ENCODE data around the gene TTLL7. TPM values are rescaled to one million over a fixed set of nuclear protein-coding genes. Genes with fewer than 3 reads are reported as not detected.

Gene TTLL7
- total and polyA plus RNA-seq, 10 donors = 0.59 to 4.8 (median 3.0) TPM

DNA sequence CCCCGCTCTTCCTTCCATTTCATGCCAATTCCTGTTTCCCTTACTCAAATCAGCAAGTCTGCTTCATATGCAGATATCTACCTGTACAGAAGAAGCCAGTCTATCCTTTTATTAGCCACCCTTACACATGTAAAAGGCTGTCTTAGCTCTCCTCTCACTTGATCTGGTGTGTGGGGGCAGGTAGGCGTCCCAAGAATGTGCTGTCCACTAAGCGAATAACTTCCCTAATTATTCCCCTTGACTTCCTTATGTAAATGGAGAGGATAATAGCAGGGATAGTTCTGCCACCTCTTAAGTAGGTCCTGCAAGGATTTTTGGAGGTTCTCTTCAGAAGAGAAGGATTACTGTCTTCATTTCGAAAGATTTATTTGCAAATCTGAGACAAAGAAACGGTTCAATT lies 160.4 kb downstream of the TTLL7 start:
- DNase-seq = no peak
- no peaks in the 10 kb centered on the region for H3K36me3 ChIP-seq

GRCh38 chr1:83836543-83836942 lies 162.4 kb downstream of the TTLL7 start:
- Histone ChIP-seq H3K27ac (no peak overlapping the region), H3K36me3 (no peaks in the 10 kb centered on the region), H3K4me3 (no peak overlapping the region), H3K9me3 (no peaks in the 10 kb centered on the region), H3K27me3 (replicated peaks in 1 of 7) (no peaks in the 10 kb centered on the region), H3K4me1 (no peaks in the 10 kb centered on the region)
- intact Hi-C loops (cut with DNase I; ENCODE audit: low total_unique reads) = no loop called here
- 60 to 74% (median 66%) methylated on average over 2 of the region's 2 CpGs for WGBS, 5 donors
- no peak for TF ChIP-seq POLR2AphosphoS5 (IDR thresholded peaks at IDR 0.05)
- TF ChIP-seq CTCF (IDR thresholded peaks at IDR 0.05 in 8 of 11, conservative IDR thresholded peaks at IDR 0.05 in 3 of 11) = no peak
- no peak for TF ChIP-seq POLR2A (IDR thresholded peaks at IDR 0.05)
- DNase-seq = no peak

More for the DNA sequence above, 160.4 kb downstream of the TTLL7 start:
- Histone ChIP-seq H3K27ac (no peak overlapping the region), H3K27me3 (replicated peaks in 1 of 7) (no peaks in the 10 kb centered on the region), H3K4me1 (no peaks in the 10 kb centered on the region), H3K9me3 (no peaks in the 10 kb centered on the region), H3K4me3 (no peak overlapping the region)
- intact Hi-C loops (cut with DNase I; ENCODE audit: low total_unique reads) = no loop called here
- TF ChIP-seq CTCF (IDR thresholded peaks at IDR 0.05 in 8 of 11, conservative IDR thresholded peaks at IDR 0.05 in 3 of 11) (no peak), POLR2AphosphoS5 (IDR thresholded peaks at IDR 0.05) (no peak), POLR2A (IDR thresholded peaks at IDR 0.05) (no peak)
- 75 to 94% (median 90%) methylated on average over 5 of the region's 5 CpGs for WGBS, 5 donors

DNA sequence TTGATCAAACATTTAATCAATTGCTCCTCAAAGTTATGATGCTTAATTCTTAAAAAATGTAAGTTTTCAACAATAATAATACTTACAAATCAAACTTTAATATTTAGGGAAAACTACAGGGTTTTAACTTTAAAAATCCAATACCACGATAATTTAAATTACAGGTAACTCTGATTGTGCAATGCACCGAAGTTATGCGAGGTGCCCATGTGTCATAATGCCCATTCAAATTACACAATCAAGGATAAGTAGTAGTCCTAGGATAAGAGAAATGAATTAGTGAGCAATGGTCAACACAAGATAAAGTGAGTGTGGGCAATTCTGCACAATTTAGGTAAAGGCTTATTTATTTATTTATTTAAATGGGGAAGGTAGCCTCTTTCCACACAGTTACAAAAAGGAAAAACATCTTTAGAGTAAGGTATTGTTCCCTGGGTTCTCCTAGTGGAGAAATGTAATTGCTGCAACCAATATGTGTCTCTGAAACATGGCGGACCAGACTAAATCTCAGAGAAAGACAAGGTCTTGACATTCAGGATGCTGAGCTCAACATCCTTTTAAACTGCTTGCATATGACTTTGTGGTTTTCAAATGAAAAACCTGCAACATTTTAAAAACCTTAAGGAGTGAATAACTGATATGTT lies 164.2 kb downstream of the TTLL7 start:
- H3K4me1 ChIP-seq = no peaks in the 10 kb centered on the region
- no peaks in the 10 kb centered on the region for H3K9me3 ChIP-seq
- no peak overlapping the region for H3K4me3 ChIP-seq
- H3K27ac ChIP-seq = no peak overlapping the region
- TF ChIP-seq POLR2AphosphoS5 (IDR thresholded peaks at IDR 0.05) (no peak), POLR2A (IDR thresholded peaks at IDR 0.05) (no peak), CTCF (IDR thresholded peaks at IDR 0.05 in 8 of 11, conservative IDR thresholded peaks at IDR 0.05 in 3 of 11) (no peak)
- DNase-seq = no peak
- intact Hi-C loops (cut with DNase I; ENCODE audit: low total_unique reads) = no loop called here
- H3K27me3 ChIP-seq (replicated peaks in 1 of 7) = no peaks in the 10 kb centered on the region
- WGBS, 5 donors = 84 to 95% (median 93%) methylated on average over 4 of the region's 4 CpGs
- H3K36me3 ChIP-seq = no peaks in the 10 kb centered on the region

DNA sequence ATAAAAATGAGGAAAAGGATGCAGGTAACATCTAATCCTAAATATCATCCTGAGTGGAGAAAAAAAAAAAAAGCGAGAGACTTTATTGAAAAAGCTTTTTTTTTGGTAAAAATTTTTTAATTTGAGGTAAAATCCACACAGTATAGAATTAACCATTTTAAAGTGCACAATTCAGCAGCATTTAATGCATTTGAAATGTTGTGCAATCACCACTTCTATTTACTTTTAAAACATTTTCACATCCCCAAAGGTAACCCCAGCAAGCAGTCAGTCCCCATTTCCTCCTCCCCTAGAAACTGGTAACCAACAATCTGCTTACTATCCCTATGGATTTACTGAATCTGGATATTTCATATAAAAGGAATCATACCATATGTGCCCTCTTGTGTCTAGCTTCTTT lies 166.7 kb downstream of the TTLL7 start:
- Histone ChIP-seq H3K9me3 (no peaks in the 10 kb centered on the region), H3K4me3 (no peak overlapping the region), H3K36me3 (no peaks in the 10 kb centered on the region), H3K27ac (no peak overlapping the region), H3K27me3 (replicated peaks in 1 of 7) (no peaks in the 10 kb centered on the region), H3K4me1 (no peaks in the 10 kb centered on the region)
- intact Hi-C loops (cut with DNase I; ENCODE audit: low total_unique reads) = no loop called here
- DNase-seq = no peak
- TF ChIP-seq POLR2A (IDR thresholded peaks at IDR 0.05) (no peak), CTCF (IDR thresholded peaks at IDR 0.05 in 8 of 11, conservative IDR thresholded peaks at IDR 0.05 in 3 of 11) (no peak), POLR2AphosphoS5 (IDR thresholded peaks at IDR 0.05) (no peak)
- 84 to 100% (median 90%) methylated on average over 1 of the region's 1 CpG for WGBS, 5 donors
